Hematopoietic multipotent progenitor cell treated with erythropoietin and hydrocortisone succinate and interleukin-3 and kit ligand, for 4 days (in vitro differentiated cells): ENCODE results near the gene PTRH1.

Source experiments
- DNase-seq: peaks from one replicate; pipeline ENCODE4 v3.0.0-alpha.2; 2015

PTRH1 gene

GRCh38 chr9:127716412-127716811, 949 bp upstream of the PTRH1 start:
- no peak for DNase-seq

DNA sequence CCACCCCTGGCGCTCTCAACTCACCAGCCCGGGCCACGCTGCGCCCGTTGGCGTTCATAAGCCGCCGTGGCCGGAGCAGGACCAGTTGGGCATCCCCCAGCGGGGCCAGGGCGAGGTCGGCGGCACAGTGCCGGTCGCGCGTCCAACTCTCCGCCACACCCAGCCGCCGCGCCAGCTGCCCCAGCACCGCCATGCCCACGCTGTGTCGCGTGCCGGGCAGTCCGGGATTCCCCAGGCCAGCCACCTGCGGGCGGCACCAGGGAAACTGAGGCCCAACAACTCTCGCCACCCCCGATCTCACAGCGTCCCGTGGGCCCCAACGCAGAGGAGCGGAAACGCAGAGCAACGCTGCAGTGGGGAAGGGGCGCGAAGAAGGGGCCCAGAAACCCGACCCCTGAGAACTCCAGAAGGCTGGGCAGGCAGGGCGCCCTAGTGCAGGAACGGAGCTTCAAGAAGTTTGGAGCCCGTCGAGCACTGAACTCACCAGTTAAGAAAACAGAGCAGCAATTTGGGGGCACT, 453 bp downstream of the PTRH1 start:
- peak; percentile 42 for DNase-seq

DNA sequence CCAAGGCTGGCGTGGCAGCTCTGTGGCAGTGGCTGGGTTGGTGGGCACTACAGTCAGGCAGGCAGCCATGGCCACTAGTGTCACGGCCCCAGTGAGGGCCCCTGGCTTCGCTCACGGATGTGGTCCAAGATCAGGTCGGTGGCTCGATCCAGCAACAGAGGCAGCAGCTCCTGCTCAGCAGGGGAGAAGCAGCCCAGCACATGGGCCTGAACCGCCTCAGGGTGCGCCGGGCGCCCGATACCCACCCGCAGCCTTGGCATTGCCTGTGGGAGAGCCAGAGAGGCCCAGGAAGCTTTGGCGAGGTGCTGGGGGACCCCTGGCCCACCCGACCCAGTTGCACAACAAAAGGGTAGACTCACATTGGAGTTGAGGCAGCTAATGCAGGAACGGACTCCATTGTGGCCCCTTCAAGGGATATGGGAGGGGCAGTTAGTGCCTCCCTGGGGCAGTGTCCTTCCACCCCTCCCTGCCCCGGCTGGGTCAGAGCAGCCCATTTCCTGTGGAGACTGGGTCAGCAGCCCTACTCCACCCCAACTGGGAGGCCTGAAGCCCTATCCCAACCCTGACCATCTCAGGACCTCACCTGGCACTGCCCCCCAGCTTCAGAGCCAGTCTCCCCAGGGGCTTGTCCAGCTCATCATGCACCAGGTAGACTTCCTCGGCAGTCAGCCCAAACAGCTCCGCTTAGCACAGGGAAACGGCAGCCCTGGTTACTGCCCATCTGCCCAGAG, 1.3 kb downstream of the PTRH1 start:
- DNase-seq, result no peak

DNA sequence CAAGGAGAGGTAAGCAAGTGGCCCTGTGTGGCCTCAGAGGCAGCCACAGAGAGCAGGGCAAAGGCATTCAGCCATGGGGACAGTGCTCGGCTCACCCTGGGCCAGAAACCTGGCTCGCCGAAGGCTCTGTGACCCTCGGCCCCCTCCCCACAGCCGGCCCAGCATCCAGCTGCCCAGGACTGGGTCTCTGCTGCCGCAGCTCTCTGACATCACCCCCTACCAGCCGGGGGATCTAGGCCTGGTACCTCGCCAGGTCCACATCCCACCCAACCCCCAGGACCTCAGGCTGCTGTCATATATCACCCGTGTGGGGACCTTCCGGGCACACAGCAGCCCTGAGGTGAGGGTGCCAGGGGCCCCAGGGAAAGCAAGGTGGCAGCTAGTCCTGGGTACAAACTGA, 2.6 kb downstream of the PTRH1 start:
- DNase-seq, result no peak

- DNase-seq, result no peak
Measured at GRCh38 chr9:127712371-127712770, 3.1 kb downstream of the PTRH1 start.

DNA sequence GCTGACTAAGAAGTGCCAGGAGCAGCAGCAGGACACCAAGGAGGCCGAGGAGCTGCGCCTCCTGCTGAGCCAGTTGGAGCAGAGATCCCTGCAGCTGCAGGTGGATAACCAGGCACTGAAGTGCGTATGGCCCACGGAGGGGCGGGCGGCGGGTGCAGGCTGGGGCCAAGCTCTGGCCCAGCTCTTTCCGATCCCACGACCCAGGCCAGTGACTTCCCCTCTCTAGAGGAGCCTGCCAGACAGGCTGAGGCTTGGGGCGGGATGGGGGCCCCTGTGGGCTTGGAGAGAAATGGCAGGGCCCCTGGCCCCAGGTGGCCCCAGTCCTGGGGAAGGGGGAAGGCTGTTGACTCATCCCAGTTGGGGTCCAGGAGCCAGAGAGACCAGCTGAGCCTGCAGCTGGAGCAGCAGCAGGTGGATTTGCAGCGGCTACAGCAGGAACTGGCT, 3.6 kb downstream of the PTRH1 start:
- DNase-seq, result peak; percentile 29

GRCh38 chr9:127711226-127711701, 4.2 kb downstream of the PTRH1 start:
- peak; percentile 75 for DNase-seq

- no peak for DNase-seq
Measured at GRCh38 chr9:127710204-127710783, 5.2 kb downstream of the PTRH1 start.

DNA sequence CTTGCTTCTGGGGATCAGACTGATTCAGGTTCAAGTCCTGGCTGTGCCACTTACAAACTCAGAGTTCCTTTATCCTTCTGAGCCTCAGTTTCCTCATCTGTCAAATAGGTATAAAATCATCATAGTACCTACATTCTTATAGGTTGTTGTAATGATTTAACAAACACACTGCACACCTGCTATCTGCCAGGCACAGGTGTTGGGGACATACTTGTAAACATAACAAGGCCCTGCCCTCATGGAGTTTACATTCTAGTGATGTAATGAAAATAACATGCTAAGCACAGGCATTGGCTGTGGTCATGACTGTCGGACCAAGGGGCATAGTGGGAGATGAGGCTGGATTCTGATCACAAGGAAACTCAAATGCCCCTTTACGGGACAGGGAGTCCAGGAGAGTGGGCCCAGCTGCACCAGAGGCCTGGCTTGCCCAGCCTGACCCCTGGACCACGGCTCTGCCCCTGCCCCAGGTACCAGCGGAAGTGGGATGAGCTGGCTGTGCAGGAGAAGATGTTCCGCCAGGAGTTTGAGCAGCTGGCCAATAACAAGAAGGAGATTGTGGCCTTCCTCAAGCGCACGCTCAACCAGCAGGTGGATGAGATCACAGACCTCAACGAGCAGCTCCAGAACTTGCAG, 6.4 kb downstream of the PTRH1 start:
- DNase-seq, result no peak

- DNase-seq, result peak; percentile 27
Measured at GRCh38 chr9:127707766-127708165, 7.7 kb downstream of the PTRH1 start.

GRCh38 chr9:127706836-127707241, 8.6 kb downstream of the PTRH1 start, which contains the start of gene CFAP157:
TSS of gene CFAP157 (plus strand) at chr9:127706988. CDS start at chr9:127707032, 44 bp downstream.
- DNase-seq, result no peak

DNA sequence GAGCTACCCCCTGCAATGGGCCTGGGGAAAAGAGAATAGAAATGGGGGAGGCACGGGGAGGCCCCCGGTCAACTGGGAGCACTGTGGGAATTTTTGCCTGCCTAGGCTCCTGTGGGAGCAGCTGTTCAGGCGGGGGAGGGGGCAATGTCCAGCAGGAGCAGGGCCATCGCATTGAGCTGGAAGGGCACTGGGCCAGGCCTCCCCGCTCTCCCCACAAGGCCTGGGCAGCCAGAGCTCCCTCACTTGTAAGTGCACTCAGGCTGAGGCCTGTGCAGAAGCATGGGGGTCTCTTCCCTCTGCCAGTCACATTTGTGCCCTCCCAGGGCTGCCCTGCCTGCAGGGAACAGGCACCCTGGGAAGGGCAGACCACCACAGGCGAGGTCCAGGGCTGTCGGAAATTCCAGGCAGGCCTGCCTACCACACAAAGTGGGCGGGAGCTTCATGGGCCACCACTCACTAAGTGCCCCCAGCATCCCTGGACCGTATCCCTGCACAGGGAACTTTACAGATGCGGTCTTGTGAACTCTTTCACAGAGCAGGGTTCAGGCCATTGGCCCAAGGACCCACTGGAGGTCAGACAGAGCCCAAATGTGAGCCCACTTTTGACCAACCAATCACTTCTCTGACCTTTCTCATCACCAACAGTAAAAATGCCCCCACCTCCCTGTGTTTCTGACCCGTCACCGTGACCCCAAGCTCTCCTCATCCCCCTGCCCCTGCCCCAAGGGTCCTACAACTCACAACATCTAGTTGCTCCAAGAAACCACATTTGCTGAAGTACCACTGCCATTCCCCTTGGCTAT, 9.7 kb downstream of the PTRH1 start:
- DNase-seq, result no peak

- no peak for DNase-seq
Measured at GRCh38 chr9:127703289-127703946, 12.0 kb downstream of the PTRH1 start.

- DNase-seq, result no peak
Measured at GRCh38 chr9:127700594-127701255, 14.7 kb downstream of the PTRH1 start.

DNA sequence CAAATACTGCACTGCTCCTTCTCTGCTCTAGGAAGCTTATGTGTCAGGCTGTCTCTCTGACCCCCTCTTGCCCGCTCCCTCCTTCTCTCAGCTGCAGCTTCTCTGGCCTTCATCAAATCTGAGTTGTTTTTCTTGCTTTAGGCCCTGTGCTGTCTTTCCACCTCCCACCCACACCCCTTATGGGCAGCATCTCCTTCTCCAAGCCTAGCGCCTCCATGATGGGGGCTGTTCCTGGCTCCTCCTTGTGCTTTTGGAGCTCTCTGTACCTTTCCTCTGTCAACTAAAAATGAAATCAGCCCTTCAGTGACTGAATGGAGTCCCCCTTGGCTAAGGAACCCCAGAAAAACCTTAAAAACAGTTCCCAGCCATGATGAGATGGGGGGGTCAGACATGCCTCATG, 15.3 kb downstream of the PTRH1 start:
- DNase-seq, result no peak

- DNase-seq, result peak; percentile 97
Measured at GRCh38 chr9:127698985-127699670, 16.3 kb downstream of the PTRH1 start.

DNA sequence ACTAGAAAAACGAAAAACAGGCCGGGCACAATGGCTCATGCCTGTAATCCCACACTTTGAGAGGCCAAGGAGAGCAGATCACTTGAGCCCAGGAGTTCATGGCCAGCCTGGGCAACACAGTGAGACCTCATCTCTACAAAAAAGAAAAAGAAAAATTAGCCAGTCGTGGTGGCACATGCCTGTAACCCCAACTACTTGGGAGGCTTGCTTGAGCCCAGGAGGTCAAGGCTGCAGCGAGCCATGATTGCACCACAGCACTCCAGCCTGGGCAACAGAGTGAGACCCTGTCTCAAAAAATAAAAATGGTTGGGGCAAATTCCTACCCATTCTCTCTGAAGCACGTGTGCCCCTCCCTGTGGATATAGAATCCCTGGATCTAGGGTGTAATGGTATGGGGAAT, 17.1 kb downstream of the PTRH1 start:
- no peak for DNase-seq

DNA sequence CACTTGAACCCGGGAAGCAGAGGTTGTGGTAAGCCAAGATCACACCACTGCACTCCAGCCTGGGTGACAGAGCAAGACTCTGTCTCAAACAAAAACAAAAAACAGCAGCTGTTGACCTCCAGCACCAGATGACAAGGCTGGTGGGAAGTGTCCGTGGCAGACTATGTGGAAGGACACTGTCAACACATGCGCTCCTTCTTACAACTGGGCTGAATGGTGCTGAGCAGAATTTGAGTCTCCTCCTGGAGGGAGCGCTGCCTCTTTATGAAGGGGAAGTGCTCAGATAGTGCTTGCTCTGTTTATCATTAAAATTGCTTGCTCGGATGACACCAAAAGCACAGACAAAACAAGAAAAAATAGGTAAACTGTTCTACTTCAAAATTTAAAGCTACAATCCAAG, 17.9 kb downstream of the PTRH1 start:
- no peak for DNase-seq

DNA sequence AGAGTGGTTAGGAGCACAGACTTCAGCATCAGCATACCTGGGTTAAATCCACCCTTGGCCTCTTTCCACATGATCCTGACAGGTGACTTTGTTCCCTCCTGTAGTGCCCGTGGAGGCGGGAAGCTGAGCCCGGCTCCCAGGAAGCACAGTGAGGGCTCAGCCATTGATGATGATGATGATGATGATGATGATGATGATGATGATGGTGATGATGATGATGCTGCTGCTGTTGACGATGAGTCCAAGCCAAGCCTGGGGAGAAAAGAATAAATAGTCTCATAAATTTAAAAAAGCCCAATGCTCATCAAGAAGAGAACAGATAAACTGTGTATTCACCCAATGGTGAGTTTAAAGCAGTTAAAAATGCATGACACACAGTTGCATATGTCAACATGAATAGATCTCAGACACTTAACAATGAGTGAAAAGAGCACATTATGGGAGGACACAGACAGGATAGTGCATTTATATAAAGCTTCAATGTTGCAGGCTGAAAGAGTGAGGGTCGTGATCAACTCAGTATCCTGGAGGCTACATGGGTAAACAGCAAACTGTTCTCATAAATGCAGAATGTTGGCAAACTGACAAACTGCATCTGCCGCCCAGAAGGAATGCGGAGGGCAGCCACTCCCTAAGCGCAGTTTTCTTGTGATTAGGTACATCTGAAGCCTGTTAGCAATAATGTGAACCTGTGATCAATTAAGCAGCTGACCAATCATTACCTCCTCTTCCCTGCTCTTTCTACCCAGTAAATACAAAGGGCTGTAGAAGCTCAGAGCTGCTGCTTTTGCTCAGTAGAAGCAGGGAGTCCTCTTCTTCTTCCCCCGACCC, 20.4 kb downstream of the PTRH1 start:
- DNase-seq, result no peak

GRCh38 chr9:127693697-127694096, 21.8 kb downstream of the PTRH1 start:
- no peak for DNase-seq
